VCaP (cell line): Measurements from ENCODE around the gene PRR20G.

Experiments
- H3K27ac ChIP-seq: fragments of 450-650 bp; 2 replicates; pipeline ENCODE4 v1.5.1; 2017
- CTCF ChIP-seq: fragments of 450-650 bp; conservative IDR thresholded peaks from 2 replicates; pipeline ENCODE4 v1.5.1; 2017; ENCODE audit warnings: mild to moderate bottlenecking, moderate library complexity

Gene PRR20G

GRCh38 chr3:127274200-127274760, 13.6 kb downstream of the PRR20G start:
- no peak overlapping the region for H3K27ac ChIP-seq
- TF ChIP-seq CTCF: no peak

GRCh38 chr3:127273206-127273605, 14.6 kb downstream of the PRR20G start:
- no peak for TF ChIP-seq CTCF
- H3K27ac ChIP-seq: no peak overlapping the region

GRCh38 chr3:127266186-127266585, 21.7 kb downstream of the PRR20G start:
- TF ChIP-seq CTCF: no peak
- no peak overlapping the region for H3K27ac ChIP-seq

- no peak for TF ChIP-seq CTCF
- no peak overlapping the region for H3K27ac ChIP-seq
Measured at GRCh38 chr3:127265581-127265981, 22.3 kb downstream of the PRR20G start.

- no peak for TF ChIP-seq CTCF
Measured at GRCh38 chr3:127264794-127265514, 22.9 kb downstream of the PRR20G start.

GRCh38 chr3:127264292-127264691, 23.6 kb downstream of the PRR20G start:
- peak overlapping the region; percentile 61 for H3K27ac ChIP-seq
- no peak for TF ChIP-seq CTCF

More at GRCh38 chr3:127264794-127265514, 22.9 kb downstream of the PRR20G start:
- H3K27ac ChIP-seq: peak overlapping the region; percentile 61; the same call in 1 of the 2 replicates

GRCh38 chr3:127263586-127264231, 24.1 kb downstream of the PRR20G start:
- H3K27ac ChIP-seq: peak overlapping the region; percentile 61
- TF ChIP-seq CTCF: no peak
